HepG2 (cell line): ENCODE results near the gene EPO. TPM values are rescaled to one million over a fixed set of nuclear protein-coding genes. Genes with fewer than 3 reads are reported as not detected.

ENCODE experiments used
- HNRNPL ChIP-seq: fragments of 200-400 bp; formaldehyde crosslinking; IDR thresholded peaks from 2 replicates; pipeline ENCODE4 v1.6.1; 2017; ENCODE audit warnings: mild to moderate bottlenecking, low read depth, low read length
- KMT2A ChIP-seq: sonication (generic); formaldehyde crosslinking; IDR thresholded peaks from 2 replicates; pipeline ENCODE4 v1.4.0; 2020; ENCODE audit warnings: missing genetic modification reagents
- MYC ChIP-seq: sonication (generic); formaldehyde crosslinking; IDR thresholded peaks from 2 replicates; pipeline ENCODE4 v1.9.0; 2021; ENCODE audit warnings: missing genetic modification reagents, borderline replicate concordance
- PAX8 ChIP-seq: sonication (generic); formaldehyde crosslinking; IDR thresholded peaks from 2 replicates; pipeline ENCODE4 v1.8.0; 2022; ENCODE audit warnings: mild to moderate bottlenecking, missing genetic modification reagents, borderline replicate concordance
- POLR2G ChIP-seq: fragments of 200-400 bp; formaldehyde crosslinking; IDR thresholded peaks from 2 replicates; pipeline ENCODE4 v1.6.1; 2018; ENCODE audit warnings: mild to moderate bottlenecking, low read depth, low read length, moderate library complexity
- SALL1 ChIP-seq: sonication (generic); formaldehyde crosslinking; IDR thresholded peaks from 2 replicates; pipeline ENCODE4 v1.8.0; 2022; ENCODE audit warnings: mild to moderate bottlenecking, missing genetic modification reagents
- SMARCC2 ChIP-seq: fragments of 450-650 bp; IDR thresholded peaks from 2 replicates; pipeline ENCODE4 v1.6.1; 2017; ENCODE audit warnings: antibody characterized with exemption, mild to moderate bottlenecking
- ZBTB21 ChIP-seq: sonication (generic); formaldehyde crosslinking; IDR thresholded peaks from 2 replicates; pipeline ENCODE4 v1.4.0; 2020; ENCODE audit warnings: missing genetic modification reagents
- ZBTB38 ChIP-seq: sonication (generic); formaldehyde crosslinking; IDR thresholded peaks from 2 replicates; pipeline ENCODE4 v1.5.1; 2020; ENCODE audit warnings: mild to moderate bottlenecking, missing genetic modification reagents
- ZNF550 ChIP-seq: sonication (generic); formaldehyde crosslinking; IDR thresholded peaks from 2 replicates; pipeline ENCODE4 v1.4.0; 2020; ENCODE audit warnings: mild to moderate bottlenecking, missing genetic modification reagents, borderline replicate concordance
- ZNF562 ChIP-seq: sonication (generic); formaldehyde crosslinking; IDR thresholded peaks from 2 replicates; pipeline ENCODE4 v1.8.0; 2022; ENCODE audit warnings: missing genetic modification reagents, borderline replicate concordance
- ZNF598 ChIP-seq: sonication (generic); formaldehyde crosslinking; IDR thresholded peaks from 2 replicates; pipeline ENCODE4 v1.5.1; 2020; ENCODE audit warnings: mild to moderate bottlenecking, missing genetic modification reagents, borderline replicate concordance
- ZNF709 ChIP-seq: sonication (generic); formaldehyde crosslinking; IDR thresholded peaks from 2 replicates; pipeline ENCODE4 v1.5.0; 2020; ENCODE audit warnings: mild to moderate bottlenecking, missing genetic modification reagents
- ZNF878 ChIP-seq: sonication (generic); formaldehyde crosslinking; IDR thresholded peaks from 2 replicates; pipeline ENCODE4 v1.8.1; 2023; ENCODE audit warnings: mild to moderate bottlenecking, missing genetic modification reagents, moderate library complexity
- polyA plus RNA-seq, 8 experiments: library from polyadenylated mRNA; depleted of rRNA in 3 of 8; stranded (reverse) in 7 of 8; unstranded in 1 of 8; fragments of >200 nt; fragmentation: Illumina TruSeq in 4 of 8; extraction: Trizol in 4 of 8; gene quantifications; 2 replicates each; pipeline versions ENCODE4 v1.2.1 to v1.2.3, GENCODE V29; 2011 to 2016; ENCODE audit warnings: low read depth in 4 of 8, missing spikeins in 1 of 8, mixed read lengths in 1 of 8; ENCODE audit not compliant: insufficient read depth in 1 of 8
- total RNA-seq, 5 experiments: library from RNA; depleted of rRNA; stranded (reverse); fragments of >200 nt; fragmentation: Illumina TruSeq; extraction: Trizol; gene quantifications; 2 replicates each; pipeline ENCODE4 v1.2.3, GENCODE V29; 2016; ENCODE audit warnings: low read depth in 1 of 5
- TF ChIP-seq, protein P1 (sequence below): sonication (generic); formaldehyde crosslinking; conservative IDR thresholded peaks from 2 replicates; pipeline ENCODE4 v1.4.0; 2020; ENCODE audit warnings: missing genetic modification reagents
- TF ChIP-seq, protein P2 (sequence below): sonication (generic); formaldehyde crosslinking; IDR thresholded peaks from 2 replicates; pipeline ENCODE4 v1.8.0; 2022; ENCODE audit warnings: mild to moderate bottlenecking, missing genetic modification reagents
- TF ChIP-seq, protein P3 (sequence below): sonication (generic); formaldehyde crosslinking; IDR thresholded peaks from 2 replicates; pipeline ENCODE4 v1.8.0; 2023; ENCODE audit warnings: mild to moderate bottlenecking, missing genetic modification reagents
- TF ChIP-seq, protein P4 (sequence below): sonication (generic); formaldehyde crosslinking; IDR thresholded peaks from 2 replicates; pipeline ENCODE4 v1.4.0; 2020; ENCODE audit warnings: missing genetic modification reagents
- TF ChIP-seq, protein P5 (sequence below): sonication (generic); formaldehyde crosslinking; IDR thresholded peaks from 2 replicates; pipeline ENCODE4 v1.8.0; 2022; ENCODE audit warnings: missing genetic modification reagents, mild to moderate bottlenecking, inconsistent platforms, borderline replicate concordance

Gene EPO
- total and polyA plus RNA-seq, 2 of the 13 experiments (the other 11 are each of a cell fraction or from before 2014, with no cell fraction given) = 10.3 to 25.7 TPM

DNA sequence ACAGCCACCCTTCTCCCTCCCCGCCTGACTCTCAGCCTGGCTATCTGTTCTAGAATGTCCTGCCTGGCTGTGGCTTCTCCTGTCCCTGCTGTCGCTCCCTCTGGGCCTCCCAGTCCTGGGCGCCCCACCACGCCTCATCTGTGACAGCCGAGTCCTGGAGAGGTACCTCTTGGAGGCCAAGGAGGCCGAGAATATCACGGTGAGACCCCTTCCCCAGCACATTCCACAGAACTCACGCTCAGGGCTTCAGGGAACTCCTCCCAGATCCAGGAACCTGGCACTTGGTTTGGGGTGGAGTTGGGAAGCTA, 1.2 kb downstream of the EPO start (continued):
- TF ChIP-seq, protein P1, sequence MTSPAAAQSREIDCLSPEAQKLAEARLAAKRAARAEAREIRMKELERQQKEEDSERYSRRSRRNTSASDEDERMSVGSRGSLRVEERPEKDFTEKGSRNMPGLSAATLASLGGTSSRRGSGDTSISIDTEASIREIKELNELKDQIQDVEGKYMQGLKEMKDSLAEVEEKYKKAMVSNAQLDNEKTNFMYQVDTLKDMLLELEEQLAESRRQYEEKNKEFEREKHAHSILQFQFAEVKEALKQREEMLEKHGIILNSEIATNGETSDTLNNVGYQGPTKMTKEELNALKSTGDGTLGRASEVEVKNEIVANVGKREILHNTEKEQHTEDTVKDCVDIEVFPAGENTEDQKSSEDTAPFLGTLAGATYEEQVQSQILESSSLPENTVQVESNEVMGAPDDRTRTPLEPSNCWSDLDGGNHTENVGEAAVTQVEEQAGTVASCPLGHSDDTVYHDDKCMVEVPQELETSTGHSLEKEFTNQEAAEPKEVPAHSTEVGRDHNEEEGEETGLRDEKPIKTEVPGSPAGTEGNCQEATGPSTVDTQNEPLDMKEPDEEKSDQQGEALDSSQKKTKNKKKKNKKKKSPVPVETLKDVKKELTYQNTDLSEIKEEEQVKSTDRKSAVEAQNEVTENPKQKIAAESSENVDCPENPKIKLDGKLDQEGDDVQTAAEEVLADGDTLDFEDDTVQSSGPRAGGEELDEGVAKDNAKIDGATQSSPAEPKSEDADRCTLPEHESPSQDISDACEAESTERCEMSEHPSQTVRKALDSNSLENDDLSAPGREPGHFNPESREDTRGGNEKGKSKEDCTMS (CRISPR knock-in tag) = no peak
- TF ChIP-seq POLR2G (no peak), MYC (0 out of 2 replicates have a peak, but pooled peaks have one; percentile 42), ZBTB38 (0 out of 2 replicates have a peak, but pooled peaks have one; percentile 35), ZNF878 (CRISPR knock-in tag) (no peak), ZNF562 (CRISPR knock-in tag) (no peak), HNRNPL (no peak), SALL1 (CRISPR knock-in tag) (0 out of 2 replicates have a peak, but pooled peaks have one; percentile 3), SMARCC2 (no peak), PAX8 (CRISPR knock-in tag) (no peak), ZBTB21 (CRISPR knock-in tag) (no peak), ZNF709 (peak; percentile 24; the same call in 1 of the 2 replicates), KMT2A (CRISPR knock-in tag) (0 out of 2 replicates have a peak, but pooled peaks have one; percentile 19), ZNF550 (CRISPR knock-in tag) (0 out of 2 replicates have a peak, but pooled peaks have one; percentile 2), ZNF598 (CRISPR knock-in tag) (0 out of 2 replicates have a peak, but pooled peaks have one; percentile 48)
- TF ChIP-seq, protein P2, sequence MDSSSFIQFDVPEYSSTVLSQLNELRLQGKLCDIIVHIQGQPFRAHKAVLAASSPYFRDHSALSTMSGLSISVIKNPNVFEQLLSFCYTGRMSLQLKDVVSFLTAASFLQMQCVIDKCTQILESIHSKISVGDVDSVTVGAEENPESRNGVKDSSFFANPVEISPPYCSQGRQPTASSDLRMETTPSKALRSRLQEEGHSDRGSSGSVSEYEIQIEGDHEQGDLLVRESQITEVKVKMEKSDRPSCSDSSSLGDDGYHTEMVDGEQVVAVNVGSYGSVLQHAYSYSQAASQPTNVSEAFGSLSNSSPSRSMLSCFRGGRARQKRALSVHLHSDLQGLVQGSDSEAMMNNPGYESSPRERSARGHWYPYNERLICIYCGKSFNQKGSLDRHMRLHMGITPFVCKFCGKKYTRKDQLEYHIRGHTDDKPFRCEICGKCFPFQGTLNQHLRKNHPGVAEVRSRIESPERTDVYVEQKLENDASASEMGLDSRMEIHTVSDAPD (CRISPR knock-in tag) = no peak
- TF ChIP-seq, protein P3, sequence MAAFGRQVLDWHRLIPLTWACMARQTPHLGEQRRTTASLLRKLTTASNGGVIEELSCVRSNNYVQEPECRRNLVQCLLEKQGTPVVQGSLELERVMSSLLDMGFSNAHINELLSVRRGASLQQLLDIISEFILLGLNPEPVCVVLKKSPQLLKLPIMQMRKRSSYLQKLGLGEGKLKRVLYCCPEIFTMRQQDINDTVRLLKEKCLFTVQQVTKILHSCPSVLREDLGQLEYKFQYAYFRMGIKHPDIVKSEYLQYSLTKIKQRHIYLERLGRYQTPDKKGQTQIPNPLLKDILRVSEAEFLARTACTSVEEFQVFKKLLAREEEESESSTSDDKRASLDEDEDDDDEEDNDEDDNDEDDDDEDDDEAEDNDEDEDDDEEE (CRISPR knock-in tag) = peak; percentile 45; the same call in 1 of the 2 replicates
- TF ChIP-seq, protein P4, sequence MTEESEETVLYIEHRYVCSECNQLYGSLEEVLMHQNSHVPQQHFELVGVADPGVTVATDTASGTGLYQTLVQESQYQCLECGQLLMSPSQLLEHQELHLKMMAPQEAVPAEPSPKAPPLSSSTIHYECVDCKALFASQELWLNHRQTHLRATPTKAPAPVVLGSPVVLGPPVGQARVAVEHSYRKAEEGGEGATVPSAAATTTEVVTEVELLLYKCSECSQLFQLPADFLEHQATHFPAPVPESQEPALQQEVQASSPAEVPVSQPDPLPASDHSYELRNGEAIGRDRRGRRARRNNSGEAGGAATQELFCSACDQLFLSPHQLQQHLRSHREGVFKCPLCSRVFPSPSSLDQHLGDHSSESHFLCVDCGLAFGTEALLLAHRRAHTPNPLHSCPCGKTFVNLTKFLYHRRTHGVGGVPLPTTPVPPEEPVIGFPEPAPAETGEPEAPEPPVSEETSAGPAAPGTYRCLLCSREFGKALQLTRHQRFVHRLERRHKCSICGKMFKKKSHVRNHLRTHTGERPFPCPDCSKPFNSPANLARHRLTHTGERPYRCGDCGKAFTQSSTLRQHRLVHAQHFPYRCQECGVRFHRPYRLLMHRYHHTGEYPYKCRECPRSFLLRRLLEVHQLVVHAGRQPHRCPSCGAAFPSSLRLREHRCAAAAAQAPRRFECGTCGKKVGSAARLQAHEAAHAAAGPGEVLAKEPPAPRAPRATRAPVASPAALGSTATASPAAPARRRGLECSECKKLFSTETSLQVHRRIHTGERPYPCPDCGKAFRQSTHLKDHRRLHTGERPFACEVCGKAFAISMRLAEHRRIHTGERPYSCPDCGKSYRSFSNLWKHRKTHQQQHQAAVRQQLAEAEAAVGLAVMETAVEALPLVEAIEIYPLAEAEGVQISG = 0 out of 2 replicates have a peak, but pooled peaks have one; percentile 8
- TF ChIP-seq, protein P5, sequence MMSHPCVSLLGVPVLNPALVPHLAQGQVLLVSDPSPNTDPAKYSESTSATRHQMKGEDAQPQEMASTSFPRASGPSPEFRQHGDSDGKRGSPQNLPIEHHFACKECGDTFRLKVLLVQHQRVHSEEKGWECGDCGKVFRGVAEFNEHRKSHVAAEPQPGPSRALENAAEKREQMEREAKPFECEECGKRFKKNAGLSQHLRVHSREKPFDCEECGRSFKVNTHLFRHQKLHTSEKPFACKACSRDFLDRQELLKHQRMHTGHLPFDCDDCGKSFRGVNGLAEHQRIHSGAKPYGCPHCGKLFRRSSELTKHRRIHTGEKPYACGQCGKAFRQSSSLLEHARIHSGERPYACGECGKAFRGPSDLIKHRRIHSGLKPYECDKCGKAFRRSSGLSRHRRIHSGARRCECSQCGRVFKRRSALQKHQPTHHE (CRISPR knock-in tag) = no peak
